ENCODE measurements around the gene ZNF280B. TPM values are rescaled to one million over a fixed set of nuclear protein-coding genes. Genes with fewer than 3 reads are reported as not detected.

ZNF280B gene
- total RNA-seq (2016; rRNA removed; fragmentation: Illumina TruSeq; extraction: Trizol) (3.7 and 6.1 TPM in 2 replicates), polyA plus RNA-seq (2011; rRNA removed) (3.3 and 3.9 TPM in 2 replicates), polyA minus RNA-seq (2011; rRNA and poly(A)+ RNA removed; ENCODE audit: low replicate concordance) (3.0 and 3.6 TPM in 2 replicates), Bru-seq, nascent RNA (percentile 57 among the genes with signal in this experiment), BruChase-seq, experiment 1, labeled RNA remaining after a 6-hour chase (percentile 62 among the genes with signal in this experiment), BruChase-seq, experiment 2, labeled RNA remaining after a 2-hour chase (percentile 72 among the genes with signal in this experiment)
- total RNA-seq (2016; cell fraction: cytosol; rRNA removed; fragmentation: Illumina TruSeq; extraction: Trizol; ENCODE audit: low read depth) = 0.62 and 0.91 TPM in 2 replicates
- 3.8 and 5.6 TPM in 2 replicates for total RNA-seq (2016; cell fraction: insoluble cytoplasmic fraction; rRNA removed; fragmentation: Illumina TruSeq; extraction: Trizol)
- total RNA-seq (2016; cell fraction: membrane; rRNA removed; fragmentation: Illumina TruSeq; extraction: Trizol) = 4.1 TPM in 2 replicates
- total RNA-seq (2016; cell fraction: nucleus; rRNA removed; fragmentation: Illumina TruSeq; extraction: Trizol) = 3.1 and 4.0 TPM in 2 replicates
- polyA plus RNA-seq (2011; cell fraction: cytosol; rRNA removed) = 1.7 and 2.9 TPM in 2 replicates
- polyA plus RNA-seq (2011; cell fraction: nucleus; rRNA removed) = 1.5 and 2.3 TPM in 2 replicates
- polyA plus RNA-seq (2012) = 1.9 and 2.0 TPM in 2 replicates
- polyA plus RNA-seq (2016; cell fraction: cytosol; fragmentation: Illumina TruSeq; extraction: Trizol; ENCODE audit: low read depth) = 0.16 and 0.28 TPM in 2 replicates
- 4.7 TPM in 2 replicates for polyA plus RNA-seq (2016; cell fraction: insoluble cytoplasmic fraction; fragmentation: Illumina TruSeq; extraction: Trizol; ENCODE audit: low read depth)
- 1.4 and 1.8 TPM in 2 replicates for polyA plus RNA-seq (2016; cell fraction: membrane; fragmentation: Illumina TruSeq; extraction: Trizol; ENCODE audit: low read depth)
- polyA plus RNA-seq (2016; cell fraction: nucleus; fragmentation: Illumina TruSeq; extraction: Trizol; ENCODE audit: insufficient read depth, low read depth) = 5.9 and 6.1 TPM in 2 replicates
- polyA minus RNA-seq (2011; cell fraction: cytosol; rRNA and poly(A)+ RNA removed) = 3.1 and 3.5 TPM in 2 replicates
- polyA minus RNA-seq (2011; cell fraction: nucleus; rRNA and poly(A)+ RNA removed) = 6.4 and 7.5 TPM in 2 replicates
- long read RNA-seq, experiment 1, full-length matches to known transcripts = 3 of 4 reads
- long read RNA-seq, experiment 1, partial matches to known transcripts = 0 of 4 reads
- long read RNA-seq, experiment 1, other reads (novel, unspliced or antisense) = 1 of 4 reads
- long read RNA-seq, experiment 2, partial matches to known transcripts = 0 of 2 reads
- long read RNA-seq, experiment 2, other reads (novel, unspliced or antisense) = 2 of 2 reads

- Histone ChIP-seq H3K4me1 (ENCODE audit: insufficient read depth, low read length) (peaks cover 16% of the 10 kb centered on the region), H2AFZ (ENCODE audit: low read length) (peak within 1 kb of the TSS; percentile 71), H3K9me3 (ENCODE audit: low read length) (peaks cover 6% of the 10 kb centered on the region; the same call in 1 of the 2 replicates), H3K27me3 (ENCODE audit: control insufficient read depth in 1 of 2, insufficient read depth in 2 of 2, low read length in 2 of 2) (no peaks in the 10 kb centered on the region; a peak in 1 of 5 replicates), H3K4me3 (replicated peaks in 1 of 3; ENCODE audit: insufficient read depth in 1 of 3, low read depth in 2 of 3, low read length in 3 of 3) (peak within 1 kb of the TSS; percentile 79 to 97 (median 87)), H3K36me3 (replicated peaks in 1 of 2; ENCODE audit: control insufficient read depth in 1 of 2, insufficient read depth in 2 of 2, low read length in 2 of 2) (peaks cover 0 to 18% of the 10 kb centered on the region in 2 experiments; a peak in 3 of 5 replicates), H4K20me1 (ENCODE audit: insufficient read depth, low read length) (no peaks in the 10 kb centered on the region), H3K79me2 (ENCODE audit: insufficient read depth, low read length) (peaks cover 8% of the 10 kb centered on the region), H3K9ac (ENCODE audit: insufficient read depth, low read depth, low read length) (peak within 1 kb of the TSS; percentile 81), H3K4me2 (ENCODE audit: low read depth, low read length) (peak within 1 kb of the TSS; percentile 80), H3K27ac (ENCODE audit: extremely low read length, insufficient read depth, low read length) (peak within 1 kb of the TSS; percentile 44)
- in situ Hi-C loops (cut with HindIII; ENCODE audit: extremely low pct_ligation_motif_present, low pct_unique_long_range_greater_than_20kb) (no loop called here), intact Hi-C loops (cut with micrococcal nuclease; ENCODE audit: unreplicated experiment) (no loop called here)
- ATAC-seq (peak; percentile 100), DNase-seq (ENCODE audit: low spot score) (peak; percentile 76), FAIRE-seq (peak; percentile 44)
- BruUV-seq (replicated peaks) = no TSS peak
- POLR2A ChIA-PET = interaction anchor here (1.0 to 1.8 kb wide), 2 partner anchors 11 to 27 kb away, joined by 3 to 32 read pairs; partner anchors contain the start of gene ZNF280A
- 2% methylated on average over 40 of the region's 72 CpGs for WGBS (ENCODE audit: low lambda C conversion rate)
- CTCF ChIA-PET (ENCODE audit: low intra/inter-chr PET ratio, low total read pairs) = interaction anchor here (0.9 kb wide), 1 partner anchor 45 kb away, joined by 3 read pairs; no protein-coding TSS in a partner anchor
- peak; percentile 54 for TF ChIP-seq ZNF768 (CRISPR knock-in tag; IDR thresholded peaks at IDR 0.05)
- TF ChIP-seq ZMYM2 (CRISPR knock-in tag; IDR thresholded peaks at IDR 0.05) = no peak
- 0 out of 2 replicates have a peak, but pooled peaks have one; percentile 36 for TF ChIP-seq GZF1 (CRISPR knock-in tag; IDR thresholded peaks at IDR 0.05)
- TF ChIP-seq NR0B2 (CRISPR knock-in tag; IDR thresholded peaks at IDR 0.05) = peak; percentile 58; the same call in 1 of the 2 replicates
- 0 out of 2 replicates have a peak, but pooled peaks have one; percentile 19 for TF ChIP-seq SIN3A (IDR thresholded peaks at IDR 0.05; ENCODE audit: borderline replicate concordance, low read depth, low read length)
- no peak for TF ChIP-seq ZNF260 (CRISPR knock-in tag; IDR thresholded peaks at IDR 0.05; ENCODE audit: borderline replicate concordance, low read depth)
- no peak for TF ChIP-seq JUND (CRISPR knock-in tag; IDR thresholded peaks at IDR 0.05)
- peak; percentile 41; the same call in 1 of the 2 replicates for TF ChIP-seq ZSCAN31 (CRISPR knock-in tag; IDR thresholded peaks at IDR 0.05; ENCODE audit: low read depth)
- no peak for TF ChIP-seq ZNF20 (CRISPR knock-in tag; IDR thresholded peaks at IDR 0.05)
- TF ChIP-seq ZNF530 (CRISPR knock-in tag; IDR thresholded peaks at IDR 0.05; ENCODE audit: low read depth) = no peak
- no peak for TF ChIP-seq TEAD2 (CRISPR knock-in tag; IDR thresholded peaks at IDR 0.05)
- no peak for TF ChIP-seq ZFP36 (IDR thresholded peaks at IDR 0.05; ENCODE audit: borderline replicate concordance, low read depth, low read length, partially characterized antibody)
- TF ChIP-seq DMTF1 (CRISPR knock-in tag; IDR thresholded peaks at IDR 0.05) = no peak
- peak; percentile 83; the same call in 1 of the 2 replicates for TF ChIP-seq ATF7-NPFF (CRISPR knock-in tag; IDR thresholded peaks at IDR 0.05; ENCODE audit: low read depth)
Measured at GRCh38 chr22:22508274-22509176, at the start of gene ZNF280B. ZNF280B (minus strand) TSS chr22:22508742; CDS start chr22:22489398, 19,344 bp downstream.

All from HepG2 (cell line).